Sigmoid colon (tissue), 7 donors: ENCODE data around the gene OBP2A. TPM values are rescaled to one million over a fixed set of nuclear protein-coding genes. Genes with fewer than 3 reads are reported as not detected.
A peak's percentile ranks its signal among the peaks of the same experiment; 100 is the strongest.

Source experiments
- DNase-seq: peaks from one replicate; pipeline ENCODE4 v3.0.0-alpha.2; 2019
- H3K27ac ChIP-seq, 4 donors: fragments of 200-600 bp; sonication (generic); one replicate each; pipeline ENCODE4 v1.5.1; 2016 to 2019; ENCODE audit warnings: mild to moderate bottlenecking in 1 of 4
- H3K27me3 ChIP-seq, 3 donors: fragments of 200-600 bp; sonication (generic); one replicate each; pipeline ENCODE4 v1.5.1; 2019; ENCODE audit warnings: mild to moderate bottlenecking in 1 of 3
- H3K36me3 ChIP-seq, 4 donors: fragments of 200-600 bp; sonication (generic); one replicate each; pipeline ENCODE4 v1.5.1; 2016 to 2019
- H3K4me1 ChIP-seq, 4 donors: fragments of 200-600 bp; sonication (generic); one replicate each; pipeline ENCODE4 v1.5.1; 2017 to 2019
- H3K4me3 ChIP-seq, 4 donors: fragments of 200-600 bp; sonication (generic); one replicate each; pipeline ENCODE4 v1.5.1; 2017 to 2019; ENCODE audit warnings: mild to moderate bottlenecking in 2 of 4, moderate library complexity in 1 of 4
- H3K9me3 ChIP-seq, 4 donors: fragments of 200-600 bp in 3 of 4; sonication (generic) in 3 of 4; one replicate each; pipeline versions ENCODE4 v1.5.1 to v1.6.1; 2013 to 2019
- EP300 ChIP-seq, 4 donors: sonication (generic); formaldehyde crosslinking; IDR thresholded peaks; one replicate each; pipeline ENCODE4 v1.6.1; 2017; ENCODE audit warnings: antibody characterized with exemption in 4 of 4
- POLR2A ChIP-seq, 2 donors: fragments of 450-650 bp; IDR thresholded peaks; one replicate each; pipeline ENCODE4 v1.6.1; 2016; ENCODE audit warnings: antibody characterized with exemption in 2 of 2, mild to moderate bottlenecking in 2 of 2, moderate library complexity in 2 of 2
- POLR2AphosphoS5 ChIP-seq, 4 donors: sonication (generic); formaldehyde crosslinking; IDR thresholded peaks; one replicate each; pipeline ENCODE4 v1.6.1; 2017; ENCODE audit warnings: antibody characterized with exemption in 4 of 4
- WGBS, 2 donors: extraction: QIAGEN DNeasy Blood & Tissue Kit; methylation state at CpG; one replicate each; pipeline ENCODE4 v1.1.7; 2013; 5-methylcytosine and 5-hydroxymethylcytosine counted together
- intact Hi-C: fragments of 100-400 bp; cut with DNase I; formaldehyde crosslinking; loops from one replicate; pipeline ENCODE4 v1.15.1; 2023
- polyA plus RNA-seq, 3 donors: library from polyadenylated mRNA; stranded (reverse); fragments of 200-250 nt; gene quantifications; one replicate each; pipeline ENCODE4 v1.2.3, GENCODE V29; 2013
- total RNA-seq, 4 donors: library from RNA; depleted of rRNA; stranded (reverse); fragments of >200 nt; gene quantifications; one replicate each; pipeline ENCODE4 v1.1.0, GENCODE V29; 2016
- TF ChIP-seq, protein P1 (sequence below), 4 experiments: fragments of 450-650 bp in 3 of 4; fragments of 200-600 bp in 1 of 4; IDR thresholded peaks; one replicate each; pipeline ENCODE4 v1.5.1; 2016 to 2019; ENCODE audit warnings: antibody characterized with exemption in 4 of 4, mild to moderate bottlenecking in 3 of 4, moderate library complexity in 2 of 4
- donor health status: healthy with polysubstance abuse.
- donor health status: Bipolar disorder and iron deficiency.
- donor health status: healthy.

Gene OBP2A
- total and polyA plus RNA-seq, 7 donors: not detected

DNA sequence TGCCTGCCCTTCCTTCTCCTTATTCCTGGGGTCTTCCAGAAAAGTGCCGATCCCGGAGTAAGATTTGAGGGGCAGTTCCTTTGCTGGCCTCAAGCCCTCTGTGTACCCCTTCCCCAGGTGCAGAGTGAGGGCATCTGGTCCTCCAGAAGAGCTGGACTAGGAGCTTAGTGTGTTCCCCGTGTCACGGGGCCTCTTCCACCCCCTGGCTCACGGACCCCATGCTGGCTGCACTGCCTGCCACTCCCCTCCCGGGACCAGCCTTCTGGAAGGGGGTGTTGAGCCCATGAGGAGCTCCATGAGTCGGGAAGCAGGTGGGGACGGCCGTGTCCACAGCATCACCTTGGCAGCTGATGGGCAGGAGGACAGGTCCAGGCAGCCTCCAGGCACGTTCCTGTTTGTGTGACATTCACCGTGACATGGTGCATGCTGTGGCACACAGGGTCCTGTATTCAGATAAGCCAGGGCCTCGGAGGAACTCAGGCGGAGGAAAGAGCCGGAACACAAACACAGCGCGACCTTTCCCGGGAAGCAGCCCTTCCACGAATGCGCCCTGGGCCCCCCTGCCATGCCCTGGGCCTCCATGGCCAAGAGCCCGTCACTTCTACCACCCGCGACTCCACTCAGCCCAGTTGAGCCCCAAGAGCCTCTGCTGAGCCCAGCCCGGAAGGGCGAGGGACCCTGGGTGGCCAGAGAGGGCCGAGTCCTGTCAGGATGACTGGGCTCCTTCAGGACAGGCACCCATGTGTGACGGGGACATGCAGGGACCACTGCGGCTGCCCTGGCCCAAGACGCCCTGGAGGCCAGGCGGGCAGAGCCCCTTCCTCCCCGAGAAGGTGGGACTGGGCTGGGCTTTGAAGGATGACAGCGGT is 30.6 kb upstream of the OBP2A start:
- Histone ChIP-seq H3K9me3 (no peaks in the 10 kb centered on the region), H3K36me3 (no peaks in the 10 kb centered on the region), H3K27me3 (peaks cover 0 to 6% (median 0%) of the 10 kb centered on the region in 3 donors), H3K27ac (no peak overlapping the region), H3K4me3 (no peak overlapping the region), H3K4me1 (no peaks in the 10 kb centered on the region)
- intact Hi-C loops: no loop called here
- TF ChIP-seq, protein P1, sequence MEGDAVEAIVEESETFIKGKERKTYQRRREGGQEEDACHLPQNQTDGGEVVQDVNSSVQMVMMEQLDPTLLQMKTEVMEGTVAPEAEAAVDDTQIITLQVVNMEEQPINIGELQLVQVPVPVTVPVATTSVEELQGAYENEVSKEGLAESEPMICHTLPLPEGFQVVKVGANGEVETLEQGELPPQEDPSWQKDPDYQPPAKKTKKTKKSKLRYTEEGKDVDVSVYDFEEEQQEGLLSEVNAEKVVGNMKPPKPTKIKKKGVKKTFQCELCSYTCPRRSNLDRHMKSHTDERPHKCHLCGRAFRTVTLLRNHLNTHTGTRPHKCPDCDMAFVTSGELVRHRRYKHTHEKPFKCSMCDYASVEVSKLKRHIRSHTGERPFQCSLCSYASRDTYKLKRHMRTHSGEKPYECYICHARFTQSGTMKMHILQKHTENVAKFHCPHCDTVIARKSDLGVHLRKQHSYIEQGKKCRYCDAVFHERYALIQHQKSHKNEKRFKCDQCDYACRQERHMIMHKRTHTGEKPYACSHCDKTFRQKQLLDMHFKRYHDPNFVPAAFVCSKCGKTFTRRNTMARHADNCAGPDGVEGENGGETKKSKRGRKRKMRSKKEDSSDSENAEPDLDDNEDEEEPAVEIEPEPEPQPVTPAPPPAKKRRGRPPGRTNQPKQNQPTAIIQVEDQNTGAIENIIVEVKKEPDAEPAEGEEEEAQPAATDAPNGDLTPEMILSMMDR (IDR thresholded peaks at IDR 0.05): no peak
- no peak for TF ChIP-seq POLR2A (IDR thresholded peaks at IDR 0.05)
- no peak for TF ChIP-seq EP300 (IDR thresholded peaks at IDR 0.05)
- TF ChIP-seq POLR2AphosphoS5 (IDR thresholded peaks at IDR 0.05): no peak
- DNase-seq: peak; percentile 49
- 86 to 88% methylated on average over 31 of the region's 31 CpGs for WGBS, 2 donors

DNA sequence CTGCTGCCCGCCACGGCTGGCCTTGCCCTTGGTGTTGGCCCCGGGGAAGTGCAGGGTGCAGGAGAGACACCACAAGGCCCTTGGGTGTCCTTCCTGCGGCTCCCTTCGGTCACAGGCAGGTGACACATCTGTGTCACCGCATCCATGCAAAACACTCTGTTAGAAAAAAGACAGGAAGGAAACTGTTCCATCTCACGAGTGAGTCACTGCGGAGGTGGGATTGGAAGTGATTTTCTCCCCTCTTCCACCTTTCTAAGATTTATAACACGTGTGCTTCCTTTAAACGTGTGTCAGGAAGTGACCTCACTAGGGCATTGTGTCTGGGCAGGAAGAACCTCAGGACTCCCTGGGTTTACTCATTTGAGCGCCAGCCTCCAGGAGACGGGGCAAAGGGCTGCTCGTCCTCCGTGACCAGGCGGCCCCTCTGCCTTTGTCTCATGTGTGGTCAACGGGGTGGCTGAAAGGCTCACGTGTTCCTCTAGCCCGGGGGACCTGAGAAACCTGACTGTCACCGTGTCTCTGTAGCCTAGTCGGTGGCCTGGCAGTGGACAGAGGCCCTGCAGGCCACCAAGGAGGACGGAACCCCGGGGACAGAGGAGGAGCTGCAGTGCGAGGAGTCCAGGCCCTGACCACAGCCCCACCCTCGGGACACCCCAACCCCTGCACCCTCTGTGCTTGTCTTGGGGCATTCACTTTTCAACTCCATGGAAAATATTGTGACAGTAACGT is 29.6 kb upstream of the OBP2A start:
- Histone ChIP-seq H3K4me1 (no peaks in the 10 kb centered on the region), H3K27me3 (peaks cover 0 to 6% (median 0%) of the 10 kb centered on the region in 3 donors), H3K27ac (no peak overlapping the region), H3K36me3 (no peaks in the 10 kb centered on the region), H3K4me3 (no peak overlapping the region), H3K9me3 (no peaks in the 10 kb centered on the region)
- TF ChIP-seq, protein P1 (IDR thresholded peaks at IDR 0.05): no peak
- TF ChIP-seq POLR2A (IDR thresholded peaks at IDR 0.05) (no peak), POLR2AphosphoS5 (IDR thresholded peaks at IDR 0.05) (no peak)
- 65 to 77% methylated on average over 25 of the region's 25 CpGs for WGBS, 2 donors
- intact Hi-C loops: no loop called here
- peak; percentile 41 for DNase-seq

DNA sequence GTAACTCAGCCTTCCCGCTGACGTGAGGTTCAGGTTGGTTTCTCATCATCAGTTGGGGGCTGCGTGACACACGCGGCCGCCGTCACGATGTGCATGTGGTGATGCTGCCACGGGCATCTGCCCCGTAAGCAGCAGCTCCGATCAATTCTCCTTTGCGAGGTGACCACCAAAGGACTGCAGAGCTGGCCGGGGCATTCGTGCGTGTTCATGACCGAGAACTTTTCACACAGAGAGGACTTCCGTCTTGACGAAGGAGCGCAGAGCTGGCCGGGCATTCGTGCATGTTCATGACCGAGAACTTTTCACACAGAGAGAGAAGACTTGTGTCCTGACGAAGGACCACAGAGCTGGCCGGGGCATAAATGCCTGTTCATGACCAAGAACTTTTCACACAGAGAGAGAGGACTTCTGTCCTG is 28.5 kb upstream of the OBP2A start:
- intact Hi-C loops: no loop called here
- Histone ChIP-seq H3K4me3 (no peak overlapping the region), H3K9me3 (no peaks in the 10 kb centered on the region), H3K36me3 (no peaks in the 10 kb centered on the region), H3K27me3 (peaks cover 0 to 10% (median 4%) of the 10 kb centered on the region in 3 donors), H3K4me1 (no peaks in the 10 kb centered on the region), H3K27ac (no peak overlapping the region)
- 67 to 91% methylated on average over 24 of the region's 24 CpGs for WGBS, 2 donors
- no peak for TF ChIP-seq POLR2AphosphoS5 (IDR thresholded peaks at IDR 0.05)
- TF ChIP-seq, protein P1 (IDR thresholded peaks at IDR 0.05): no peak
- TF ChIP-seq EP300 (IDR thresholded peaks at IDR 0.05): no peak
- no peak for TF ChIP-seq POLR2A (IDR thresholded peaks at IDR 0.05)
- peak; percentile 48 for DNase-seq

DNA sequence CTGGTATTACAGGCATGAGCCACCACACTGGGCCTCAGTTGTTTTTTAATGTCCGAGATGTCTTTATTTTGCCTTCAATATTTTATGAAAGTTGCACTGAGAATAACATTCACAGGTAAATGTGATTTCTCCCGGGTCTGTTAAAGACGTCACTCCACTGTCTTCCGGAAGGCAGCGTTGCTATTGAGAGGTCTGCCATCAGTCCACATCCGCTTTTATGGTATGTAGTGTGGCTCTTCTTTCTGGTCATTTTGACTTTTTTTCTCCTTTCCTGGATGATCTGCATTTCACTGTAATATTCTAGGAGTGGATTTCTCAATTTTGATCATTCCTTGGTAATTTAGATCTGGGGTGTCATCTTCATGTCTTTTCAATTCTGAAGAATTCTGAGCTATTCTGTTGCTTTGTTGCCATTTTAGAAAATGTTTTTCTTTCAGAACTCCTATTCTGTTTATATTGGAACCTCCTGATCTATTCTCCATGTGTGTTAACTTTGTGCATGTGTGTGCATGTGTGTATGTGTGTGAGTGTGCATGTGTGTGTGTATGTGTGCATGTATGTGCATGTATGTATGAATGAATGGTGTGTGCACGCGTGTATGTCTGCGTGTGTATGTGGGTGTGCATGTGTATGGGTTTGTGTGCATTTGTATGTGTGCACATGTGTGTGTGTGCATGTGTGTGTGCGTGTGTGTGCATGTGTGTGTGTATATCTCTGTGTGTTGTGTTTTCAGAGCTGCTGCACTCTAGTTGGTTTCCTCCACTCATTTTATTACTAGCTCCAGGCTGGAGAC is 26.6 kb upstream of the OBP2A start:
- Histone ChIP-seq H3K4me3 (no peak overlapping the region), H3K27ac (no peak overlapping the region), H3K4me1 (no peaks in the 10 kb centered on the region), H3K9me3 (no peaks in the 10 kb centered on the region), H3K27me3 (peaks cover 0 to 26% (median 14%) of the 10 kb centered on the region in 3 donors), H3K36me3 (no peaks in the 10 kb centered on the region)
- TF ChIP-seq POLR2AphosphoS5 (IDR thresholded peaks at IDR 0.05) (no peak), POLR2A (IDR thresholded peaks at IDR 0.05) (no peak), EP300 (IDR thresholded peaks at IDR 0.05) (no peak)
- TF ChIP-seq, protein P1 (IDR thresholded peaks at IDR 0.05): no peak
- intact Hi-C loops: no loop called here
- WGBS, 2 donors: 92 to 94% methylated on average over 10 of the region's 10 CpGs
- DNase-seq: no peak
